NCI-H1105 treated with DMSO at 0.1 percent for 48 hours (cell line): ENCODE results near the gene NPM3.
A peak's percentile ranks its signal among the peaks of the same experiment; 100 is the strongest.

Experiments
- DNase-seq: peaks from one replicate; lab custom pipeline; 2025; lab: John Stamatoyannopoulos, UW

Gene NPM3

GRCh38 chr10:101774589-101775272 is 8.5 kb downstream of the NPM3 start:
- no peak for DNase-seq

- no peak for DNase-seq
Measured at GRCh38 chr10:101773923-101774588, 9.2 kb downstream of the NPM3 start.

DNA sequence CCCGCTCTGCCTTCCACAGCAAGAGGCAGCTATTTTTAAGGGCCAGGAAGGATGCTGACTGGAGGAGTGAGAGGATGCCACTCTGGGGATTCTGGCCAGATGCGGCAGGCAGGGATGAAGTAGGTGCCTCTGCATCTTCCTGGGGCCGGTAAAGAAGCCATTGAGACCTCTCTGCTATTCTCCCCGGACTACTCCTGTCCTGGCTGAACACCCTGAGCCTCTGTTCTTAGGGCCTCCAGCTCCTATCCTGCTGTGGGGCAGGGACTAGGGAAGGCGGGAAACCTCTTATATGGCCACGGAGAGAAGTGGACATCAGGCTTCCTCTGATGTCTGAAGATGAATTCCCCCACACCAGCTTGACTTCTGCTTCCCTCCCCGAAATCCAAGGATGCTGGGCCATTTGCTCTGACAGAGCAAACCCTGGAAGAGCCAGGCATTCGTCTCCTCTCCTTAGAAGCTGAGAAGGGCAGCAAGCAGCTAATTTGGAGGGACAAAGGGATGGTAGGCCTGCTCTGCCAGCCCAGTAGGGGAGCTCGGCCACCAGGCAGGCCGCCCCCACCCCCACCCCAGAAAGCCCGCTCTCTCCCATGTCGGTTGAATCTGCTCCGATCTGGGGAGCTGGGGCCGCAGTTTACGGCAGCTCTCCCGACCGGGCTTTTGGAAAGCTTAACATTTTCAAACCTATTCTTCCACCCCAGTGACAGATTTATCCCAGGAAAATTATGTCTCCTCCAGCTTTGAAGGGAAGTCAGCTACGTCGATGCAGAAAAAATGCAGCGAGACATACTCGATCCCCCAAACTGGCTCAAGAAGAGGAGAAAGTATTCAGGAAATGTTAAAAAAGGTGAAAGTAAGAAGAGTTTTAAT is 10.1 kb downstream of the NPM3 start:
- no peak for DNase-seq

DNA sequence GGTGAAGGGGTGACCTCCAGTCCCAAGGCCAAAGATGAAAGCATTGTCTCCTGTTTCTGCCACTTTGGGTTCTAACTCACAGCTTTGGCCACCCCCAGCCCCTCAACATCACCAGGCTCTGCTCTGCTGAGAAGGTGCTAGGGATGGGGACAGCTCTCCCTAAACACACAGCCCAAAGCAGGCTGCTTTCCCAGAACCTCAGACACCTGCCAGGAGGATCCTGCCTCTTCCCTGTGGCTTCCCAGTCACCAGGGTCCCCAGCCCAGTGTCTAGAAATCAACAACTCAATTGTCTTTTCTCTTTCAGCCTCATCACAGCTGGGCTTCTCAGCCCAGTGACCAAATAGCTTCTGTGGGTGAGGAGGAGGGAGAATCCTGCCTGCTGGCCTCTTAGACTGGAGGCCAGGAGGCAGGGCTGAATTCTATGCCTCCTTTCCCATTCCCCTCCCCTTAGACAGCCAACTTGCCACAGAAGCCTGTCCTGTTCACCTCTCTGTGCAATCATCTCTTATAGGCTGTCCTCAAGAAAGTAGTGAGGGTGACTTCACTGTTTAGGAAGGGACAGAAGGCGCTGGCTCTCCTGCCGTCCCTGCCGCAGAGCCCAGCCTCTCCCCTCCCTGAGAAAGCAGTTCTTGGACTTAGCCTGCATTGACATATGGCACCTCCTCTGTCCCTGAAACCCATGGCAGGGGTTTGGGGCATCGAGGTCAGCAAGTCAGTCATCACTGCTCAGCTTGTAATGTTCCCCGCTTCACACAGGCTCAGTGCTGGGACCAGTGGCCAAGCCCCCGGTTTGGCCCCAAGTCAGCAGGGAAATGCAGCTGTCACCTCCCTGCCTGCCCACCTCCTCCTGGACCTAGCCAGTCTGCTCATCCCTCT is 11.0 kb downstream of the NPM3 start:
- no peak for DNase-seq

GRCh38 chr10:101771380-101771779 is 11.9 kb downstream of the NPM3 start:
- no peak for DNase-seq

- no peak for DNase-seq
Measured at GRCh38 chr10:101770331-101771215, 12.7 kb downstream of the NPM3 start.

- DNase-seq = no peak
Measured at GRCh38 chr10:101769541-101770180, 13.6 kb downstream of the NPM3 start.

DNA sequence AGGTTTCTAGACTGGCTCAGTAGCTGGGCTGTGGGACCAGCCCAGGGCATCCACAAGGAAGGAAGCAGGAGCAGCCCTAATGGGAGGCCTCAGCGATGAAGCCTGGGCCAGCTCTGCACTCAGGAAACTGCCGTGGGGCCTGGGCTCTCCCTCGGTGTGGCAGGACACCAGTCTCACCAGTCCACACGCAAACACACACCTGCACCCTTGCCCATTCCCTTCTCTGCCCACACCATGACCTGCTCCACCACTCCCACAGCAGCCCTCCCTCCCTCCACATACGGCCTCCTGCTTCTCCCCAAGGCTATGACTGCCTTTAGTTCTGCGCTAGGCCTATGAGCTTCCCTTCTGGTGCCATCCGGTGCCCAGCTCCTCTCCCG is 14.5 kb downstream of the NPM3 start:
- no peak for DNase-seq

DNA sequence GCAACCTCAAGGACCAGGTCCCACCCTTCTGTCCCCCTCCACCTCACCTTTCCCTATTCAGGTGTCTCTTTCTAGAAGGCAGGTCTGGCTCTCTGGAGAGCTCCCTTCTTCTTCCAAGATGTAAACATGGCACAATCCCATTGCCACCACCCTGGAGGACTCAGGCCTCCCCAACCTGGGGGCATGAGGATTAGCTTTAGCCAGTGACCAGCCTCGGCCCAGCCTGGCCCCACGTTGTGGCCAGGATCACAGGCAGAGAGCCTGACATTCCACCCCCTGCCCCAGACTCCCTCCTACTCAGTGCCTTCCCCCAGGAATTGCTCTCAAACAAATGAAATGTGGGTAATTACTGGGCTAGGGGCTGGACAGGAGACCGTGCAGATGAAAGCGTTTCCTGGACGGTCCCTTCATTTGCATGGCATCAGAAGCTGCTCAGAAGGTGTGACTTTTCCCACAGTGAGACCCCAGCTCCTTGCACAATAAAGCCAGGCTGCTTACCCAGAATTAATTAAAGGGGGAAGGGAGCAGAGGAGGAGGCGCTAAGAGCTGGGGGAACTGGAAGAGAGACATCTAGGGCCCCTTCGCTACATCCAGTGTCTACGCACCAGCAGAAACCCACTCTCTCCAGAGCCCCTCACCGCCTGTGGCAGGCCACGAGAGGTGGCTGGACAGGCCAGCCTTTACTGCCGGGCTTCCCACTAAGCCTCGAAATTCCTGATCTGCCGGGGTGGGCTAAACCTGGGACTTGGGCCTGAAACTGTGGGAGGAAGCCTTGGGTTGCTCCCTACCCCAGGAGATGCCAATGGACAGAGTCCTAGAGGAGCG is 15.1 kb downstream of the NPM3 start:
- DNase-seq = no peak

GRCh38 chr10:101767600-101767945 is 15.7 kb downstream of the NPM3 start:
- peak; percentile 73 for DNase-seq

DNA sequence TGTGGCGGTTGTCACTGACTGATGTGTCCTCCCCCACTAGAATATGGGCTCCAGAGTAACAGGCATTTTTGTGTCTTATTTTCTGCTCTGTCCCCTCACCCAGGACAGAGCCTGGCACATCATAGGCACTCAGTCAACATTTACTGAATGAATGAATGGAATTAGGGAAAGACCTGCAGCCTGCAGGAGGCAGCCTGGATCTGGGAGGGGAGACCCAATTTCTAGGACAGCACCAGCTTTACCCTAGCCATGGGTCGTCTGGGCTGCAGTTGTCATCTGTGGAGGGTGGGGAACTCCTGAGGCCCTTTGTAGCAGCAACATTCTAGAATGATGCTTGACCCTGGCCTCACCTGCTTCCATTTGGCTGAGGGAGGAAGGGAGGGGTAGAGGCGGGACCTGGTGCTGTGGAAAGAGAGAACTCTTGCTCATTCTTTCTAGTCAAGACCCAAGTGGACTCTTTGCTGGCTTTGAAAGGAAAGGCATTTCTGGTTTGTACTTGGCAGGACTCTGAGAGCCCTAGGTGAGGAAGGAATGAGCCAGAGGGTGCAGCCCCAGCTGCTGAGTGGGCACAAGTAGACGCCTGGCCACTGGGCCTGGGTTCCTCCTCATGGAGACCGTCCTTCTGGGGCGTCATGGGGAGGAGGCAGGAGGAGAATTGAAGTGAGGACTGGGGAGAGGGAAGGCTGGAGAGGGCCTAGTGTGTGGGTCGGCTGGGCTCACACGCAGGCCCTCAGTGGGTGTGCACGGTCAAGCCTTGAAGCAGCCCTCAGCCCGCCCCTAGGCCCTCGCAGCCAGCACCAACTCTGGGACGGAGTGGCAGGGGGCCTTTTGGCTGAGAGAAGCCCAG is 16.3 kb downstream of the NPM3 start:
- DNase-seq = no peak

DNA sequence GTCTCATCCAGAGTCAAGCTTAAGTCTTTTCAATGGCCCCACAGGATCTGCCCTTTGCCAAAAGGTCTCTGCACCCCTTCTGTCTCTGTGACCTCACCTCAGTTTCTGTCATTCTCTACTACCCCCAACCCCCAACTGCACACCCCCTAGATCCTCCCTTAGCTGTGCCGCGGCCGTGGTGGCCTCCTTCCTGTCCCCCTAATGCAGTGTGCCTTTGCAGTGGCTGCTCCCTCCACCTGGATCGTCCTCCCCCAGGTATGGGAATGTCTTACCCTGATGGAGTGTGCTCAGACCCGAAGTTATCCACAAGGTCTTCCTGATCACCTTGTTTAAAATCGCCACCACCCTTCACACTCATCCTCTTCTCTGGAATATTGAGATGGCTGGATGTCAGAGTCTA is 16.9 kb downstream of the NPM3 start:
- no peak for DNase-seq

GRCh38 chr10:101763141-101763846 is 20.0 kb downstream of the NPM3 start:
- no peak for DNase-seq

DNA sequence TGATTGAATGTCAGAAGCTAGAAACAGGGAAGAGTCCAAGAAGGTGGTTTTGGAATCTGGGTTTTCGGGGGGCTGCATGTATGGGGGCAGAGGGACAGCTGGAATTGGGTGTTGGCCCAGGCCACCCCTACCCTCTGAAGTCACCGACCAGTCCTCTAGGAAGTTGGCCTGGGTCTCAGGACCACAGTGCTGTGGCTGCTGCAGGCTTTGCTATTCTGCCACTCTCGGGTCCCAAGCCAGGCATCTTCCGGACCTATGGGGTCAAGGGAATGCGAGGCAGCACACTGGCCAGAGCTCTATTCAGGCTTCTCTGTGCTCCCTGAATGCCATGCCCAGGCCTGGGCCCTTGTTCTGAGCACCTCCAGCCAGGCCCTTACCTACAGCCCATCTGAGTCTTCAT is 20.5 kb downstream of the NPM3 start:
- DNase-seq = no peak

- no peak for DNase-seq
Measured at GRCh38 chr10:101761226-101761625, 22.0 kb downstream of the NPM3 start.

DNA sequence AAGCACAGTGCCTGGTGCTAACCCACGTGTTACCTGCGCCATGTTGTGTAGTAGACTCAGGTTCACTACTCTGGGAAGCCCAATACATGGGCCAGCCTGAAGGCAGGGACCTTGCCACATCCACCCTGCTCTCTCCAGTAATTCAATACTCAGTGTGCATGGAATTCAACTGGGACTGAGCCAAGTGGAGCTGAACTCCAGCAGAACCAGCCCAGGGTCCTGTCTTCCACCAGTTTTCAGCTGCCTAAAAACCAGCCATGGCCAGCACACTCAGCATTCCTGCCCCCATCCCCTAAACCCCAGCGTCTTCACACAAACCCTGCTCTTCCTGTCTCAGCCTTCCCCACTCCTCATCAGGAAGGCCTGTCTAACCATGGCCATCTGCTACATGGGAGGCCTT is 22.7 kb downstream of the NPM3 start:
- no peak for DNase-seq

DNA sequence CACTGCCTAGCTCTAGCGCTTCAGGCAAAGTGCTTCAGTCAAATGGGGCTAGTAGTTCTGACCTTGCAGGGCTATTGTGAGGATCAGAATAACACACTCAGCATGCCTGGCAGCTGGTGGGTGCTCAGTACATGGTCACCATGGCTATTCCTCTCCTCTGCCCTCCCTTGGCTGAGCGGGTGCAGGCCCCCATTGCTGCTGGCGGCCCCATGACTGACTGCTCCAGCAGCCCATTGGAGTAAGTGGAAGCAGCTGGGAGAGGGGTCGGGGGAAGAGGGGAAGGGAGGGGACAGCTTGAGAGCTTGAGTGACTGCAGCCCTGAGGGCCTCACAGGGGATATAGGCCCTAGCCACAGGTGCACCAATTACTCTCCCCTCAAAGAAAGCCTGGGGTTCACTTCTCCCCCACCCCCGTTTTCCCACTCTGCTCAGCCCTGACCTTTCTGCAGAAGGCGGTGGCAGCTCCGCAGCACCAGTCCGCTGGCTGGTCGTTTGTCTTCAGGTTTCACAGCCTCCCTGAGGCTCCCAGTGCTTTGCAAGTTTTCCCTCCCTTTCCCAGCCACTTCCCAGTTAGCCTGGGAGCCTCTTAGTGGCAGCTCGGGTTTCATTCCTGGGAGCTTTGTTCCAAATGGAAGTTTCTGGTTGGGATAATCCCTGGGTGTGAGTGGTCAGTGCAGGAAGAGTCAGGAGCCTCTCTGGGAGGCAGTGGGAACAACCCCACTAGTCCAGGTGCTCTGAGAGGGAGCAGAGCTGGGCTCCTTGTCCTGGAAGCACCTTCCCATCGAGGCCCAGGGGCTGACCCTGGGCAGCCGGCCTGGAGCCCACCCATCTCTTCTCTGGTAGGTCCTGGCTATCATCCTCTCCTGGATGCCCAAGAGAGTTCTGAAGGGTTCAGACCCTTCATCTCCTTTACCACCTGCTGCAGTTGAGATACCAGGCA is 23.7 kb downstream of the NPM3 start:
- DNase-seq = no peak
